DND-41 (cell line): ENCODE data around the gene DLL3.

Experiments
- ATAC-seq: fragments of 200-7000 bp; cut with Tn5 transposase; 3 replicates; pipeline ENCODE4 v1.9.1; 2021; ENCODE audit warnings: low read depth; ENCODE audit not compliant: insufficient read depth
- DNase-seq: peaks from one replicate; pipeline ENCODE4 v3.0.0-alpha.2; 2020
- H2AFZ ChIP-seq: 2 replicates; pipeline ENCODE4 v1.6.0; 2012; ENCODE audit warnings: low read depth, low read length
- H3K27ac ChIP-seq: 2 replicates; pipeline ENCODE4 v1.5.1; 2012; ENCODE audit warnings: low read length, inconsistent platforms
- H3K27me3 ChIP-seq: fragments of 200-600 bp; sonication (generic); 2 replicates; pipeline ENCODE4 v1.6.0; 2012; ENCODE audit warnings: low read length, mild to moderate bottlenecking, inconsistent platforms; ENCODE audit not compliant: insufficient read depth, poor library complexity
- H3K36me3 ChIP-seq: 2 replicates; pipeline ENCODE4 v1.5.1; 2012; ENCODE audit warnings: low read length, inconsistent platforms; ENCODE audit not compliant: insufficient read depth
- H3K4me1 ChIP-seq: 2 replicates; pipeline ENCODE4 v1.5.1; 2012; ENCODE audit warnings: mild to moderate bottlenecking, low read length; ENCODE audit not compliant: insufficient read depth
- H3K4me2 ChIP-seq: 2 replicates; pipeline ENCODE4 v1.6.0; 2012; ENCODE audit warnings: mild to moderate bottlenecking, moderate library complexity, low read length, inconsistent platforms; ENCODE audit not compliant: insufficient read depth
- H3K4me3 ChIP-seq, 2 experiments: fragments of 200-600 bp in 1 of 2; shearing (Covaris generic) in 1 of 2; 2 replicates each; pipeline ENCODE4 v1.5.1; 2012 to 2016; ENCODE audit warnings: inconsistent platforms in 2 of 2, low read length in 2 of 2, mild to moderate bottlenecking in 2 of 2, low read depth in 1 of 2, moderate library complexity in 1 of 2
- H3K79me2 ChIP-seq: 2 replicates; pipeline ENCODE4 v1.6.0; 2012; ENCODE audit warnings: low read length, inconsistent platforms; ENCODE audit not compliant: insufficient read depth
- H3K9ac ChIP-seq: 2 replicates; pipeline ENCODE4 v1.6.0; 2012; ENCODE audit warnings: low read depth, mild to moderate bottlenecking, inconsistent platforms, low read length, moderate library complexity
- H3K9me3 ChIP-seq: 2 replicates; pipeline ENCODE4 v1.5.1; 2012; ENCODE audit warnings: low read length, moderate library complexity, mild to moderate bottlenecking, inconsistent platforms; ENCODE audit not compliant: insufficient read depth, severe bottlenecking
- H4K20me1 ChIP-seq: 2 replicates; pipeline ENCODE4 v1.6.0; 2012; ENCODE audit warnings: low read length; ENCODE audit not compliant: insufficient read depth
- EZH2 ChIP-seq: IDR thresholded peaks from 3 replicates; pipeline ENCODE4 v1.6.1; 2012; ENCODE audit warnings: borderline replicate concordance, low read depth, mild to moderate bottlenecking, moderate library complexity, low read length, inconsistent platforms; ENCODE audit not compliant: severe bottlenecking
- TF ChIP-seq, protein P1 (sequence below): IDR thresholded peaks from 2 replicates; pipeline ENCODE4 v1.5.1; 2012; ENCODE audit warnings: borderline replicate concordance, low read length, moderate library complexity, mild to moderate bottlenecking; ENCODE audit not compliant: poor library complexity, severe bottlenecking; ENCODE audit errors: extremely low read depth

DLL3 gene

GRCh38 chr19:39533003-39533512, 34.3 kb downstream of the DLL3 start:
- peaks cover 3% of the 10 kb centered on the region; the same call in 1 of the 2 replicates for H4K20me1 ChIP-seq
- peak overlapping the region; percentile 98 for H3K4me2 ChIP-seq
- peak overlapping the region in 1 of 2 experiments; percentile 78; a peak in 2 of 4 replicates for H3K4me3 ChIP-seq
- no peak for TF ChIP-seq EZH2
- TF ChIP-seq, protein P1, sequence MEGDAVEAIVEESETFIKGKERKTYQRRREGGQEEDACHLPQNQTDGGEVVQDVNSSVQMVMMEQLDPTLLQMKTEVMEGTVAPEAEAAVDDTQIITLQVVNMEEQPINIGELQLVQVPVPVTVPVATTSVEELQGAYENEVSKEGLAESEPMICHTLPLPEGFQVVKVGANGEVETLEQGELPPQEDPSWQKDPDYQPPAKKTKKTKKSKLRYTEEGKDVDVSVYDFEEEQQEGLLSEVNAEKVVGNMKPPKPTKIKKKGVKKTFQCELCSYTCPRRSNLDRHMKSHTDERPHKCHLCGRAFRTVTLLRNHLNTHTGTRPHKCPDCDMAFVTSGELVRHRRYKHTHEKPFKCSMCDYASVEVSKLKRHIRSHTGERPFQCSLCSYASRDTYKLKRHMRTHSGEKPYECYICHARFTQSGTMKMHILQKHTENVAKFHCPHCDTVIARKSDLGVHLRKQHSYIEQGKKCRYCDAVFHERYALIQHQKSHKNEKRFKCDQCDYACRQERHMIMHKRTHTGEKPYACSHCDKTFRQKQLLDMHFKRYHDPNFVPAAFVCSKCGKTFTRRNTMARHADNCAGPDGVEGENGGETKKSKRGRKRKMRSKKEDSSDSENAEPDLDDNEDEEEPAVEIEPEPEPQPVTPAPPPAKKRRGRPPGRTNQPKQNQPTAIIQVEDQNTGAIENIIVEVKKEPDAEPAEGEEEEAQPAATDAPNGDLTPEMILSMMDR, result no peak
- ATAC-seq, result no peak
- peak overlapping the region; percentile 70 for H2AFZ ChIP-seq
- H3K79me2 ChIP-seq, result peaks cover 35% of the 10 kb centered on the region
- peak overlapping the region; percentile 88; the same call in 1 of the 2 replicates for H3K9ac ChIP-seq
- no peaks in the 10 kb centered on the region for H3K27me3 ChIP-seq
- H3K9me3 ChIP-seq, result no peaks in the 10 kb centered on the region
- DNase-seq, result no peak
- peaks cover 6% of the 10 kb centered on the region; the same call in 1 of the 2 replicates for H3K36me3 ChIP-seq
- H3K4me1 ChIP-seq, result peaks cover 32% of the 10 kb centered on the region
- H3K27ac ChIP-seq, result no peak overlapping the region

GRCh38 chr19:39533791-39534190, 35.0 kb downstream of the DLL3 start:
- peaks cover 6% of the 10 kb centered on the region; the same call in 1 of the 2 replicates for H3K36me3 ChIP-seq
- no peaks in the 10 kb centered on the region for H3K27me3 ChIP-seq
- peaks cover 43% of the 10 kb centered on the region for H3K79me2 ChIP-seq
- no peak for DNase-seq
- TF ChIP-seq, protein P1, result no peak
- TF ChIP-seq EZH2, result no peak
- no peak overlapping the region for H3K4me2 ChIP-seq
- peaks cover 3% of the 10 kb centered on the region; the same call in 1 of the 2 replicates for H4K20me1 ChIP-seq
- no peak for ATAC-seq
- no peaks in the 10 kb centered on the region for H3K9me3 ChIP-seq
- H3K27ac ChIP-seq, result no peak overlapping the region
- no peak overlapping the region for H3K9ac ChIP-seq
- no peak overlapping the region; the same call in 1 of the 2 replicates for H2AFZ ChIP-seq
- H3K4me3 ChIP-seq, result no peak overlapping the region
- H3K4me1 ChIP-seq, result peaks cover 39% of the 10 kb centered on the region

GRCh38 chr19:39539165-39539517, 40.4 kb downstream of the DLL3 start:
- peak overlapping the region; percentile 84 for H3K27ac ChIP-seq
- peak overlapping the region; percentile 84 for H3K9ac ChIP-seq
- no peak for DNase-seq
- peak overlapping the region; percentile 49 to 79; a peak in 3 of 4 replicates for H3K4me3 ChIP-seq
- peaks cover 25% of the 10 kb centered on the region for H3K79me2 ChIP-seq
- ATAC-seq, result 0 out of 3 replicates have a peak, but pooled peaks have one; percentile 6
- H2AFZ ChIP-seq, result peak overlapping the region; percentile 85
- H3K36me3 ChIP-seq, result no peaks in the 10 kb centered on the region
- H3K4me1 ChIP-seq, result peaks cover 22% of the 10 kb centered on the region
- no peaks in the 10 kb centered on the region for H4K20me1 ChIP-seq
- no peaks in the 10 kb centered on the region for H3K9me3 ChIP-seq
- peak overlapping the region; percentile 63 for H3K4me2 ChIP-seq
- H3K27me3 ChIP-seq, result no peaks in the 10 kb centered on the region
- TF ChIP-seq, protein P1, result no peak
